SH-SY5Y (cell line): ENCODE data around the gene CRYBG1.

Source experiments
- GATA2 ChIP-seq: IDR thresholded peaks from 2 replicates; pipeline ENCODE4 v1.6.1; 2011; ENCODE audit warnings: mild to moderate bottlenecking, low read depth, low read length
- GATA3 ChIP-seq: IDR thresholded peaks from 2 replicates; pipeline ENCODE4 v1.6.1; 2011; ENCODE audit warnings: low read depth, mild to moderate bottlenecking, low read length, moderate library complexity

DNA sequence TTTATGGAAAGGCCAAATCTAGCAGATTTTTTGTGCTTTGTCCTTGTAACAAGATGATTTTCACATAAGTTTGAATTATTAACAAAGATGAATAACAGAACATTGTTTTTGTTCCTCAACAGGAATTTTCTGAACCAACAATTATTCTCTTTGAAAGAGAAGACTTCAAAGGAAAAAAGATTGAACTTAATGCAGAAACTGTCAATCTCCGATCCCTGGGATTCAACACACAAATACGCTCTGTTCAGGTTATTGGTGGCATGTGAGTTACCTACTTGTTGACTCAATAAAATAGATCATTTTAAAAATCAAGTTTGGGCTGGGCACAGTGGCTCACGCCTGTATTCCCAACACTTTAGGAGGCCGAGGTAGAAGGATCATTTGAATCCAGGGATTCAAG lies 197.8 kb downstream of the CRYBG1 start:
- TF ChIP-seq GATA3 (no peak), GATA2 (no peak)
